ENCODE data around the gene WDR86. TPM values are rescaled to one million over a fixed set of nuclear protein-coding genes. Genes with fewer than 3 reads are reported as not detected.

Gene WDR86
- polyA plus RNA-seq, 1 donor (not counting 4 experiments of a cell fraction or from before 2014, with no cell fraction given), result not detected

DNA sequence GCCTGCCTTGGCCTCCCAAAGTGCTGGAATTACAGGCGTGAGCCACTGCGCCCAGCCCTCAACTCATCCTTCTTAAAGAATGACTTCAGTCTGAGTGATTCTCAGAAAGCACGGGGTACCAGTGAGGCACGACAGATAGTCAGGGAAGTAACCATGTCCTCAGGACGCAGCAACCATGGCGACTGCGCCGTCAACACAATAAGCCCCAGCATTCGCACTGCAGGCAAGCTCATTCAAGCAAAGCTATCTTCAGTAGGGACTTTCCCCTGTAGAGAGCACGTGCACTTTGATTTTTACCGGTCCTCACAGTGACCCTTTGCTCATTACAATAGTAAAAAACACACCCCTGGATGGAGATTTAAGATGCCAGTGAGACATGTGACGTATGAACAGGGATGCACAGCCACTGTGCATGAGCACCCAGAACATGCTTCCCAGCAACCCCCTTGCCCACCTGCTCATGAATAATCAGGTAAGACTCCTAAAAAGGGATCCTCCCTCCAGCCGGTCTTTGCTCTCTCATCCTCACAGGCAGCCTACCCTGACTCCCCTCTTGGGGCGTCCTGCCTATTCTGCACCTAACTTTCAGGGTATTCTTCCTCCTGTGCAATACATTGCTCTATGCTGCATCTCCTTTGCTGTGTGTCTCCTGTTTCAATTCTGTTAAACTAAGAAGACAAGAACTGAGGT lies 9.1 kb downstream of the WDR86 start:
- H3K9me3 ChIP-seq (ENCODE audit: control insufficient read depth, low read depth, low read length), result no peaks in the 10 kb centered on the region
- no peaks in the 10 kb centered on the region for H3K79me2 ChIP-seq (ENCODE audit: control insufficient read depth, insufficient read depth, low read length)
- DNase-seq (ENCODE audit: low read depth, low spot score) (no peak), FAIRE-seq (no peak)
- H2AFZ ChIP-seq (ENCODE audit: control insufficient read depth, low read length), result no peak overlapping the region
- TF ChIP-seq, protein P1, sequence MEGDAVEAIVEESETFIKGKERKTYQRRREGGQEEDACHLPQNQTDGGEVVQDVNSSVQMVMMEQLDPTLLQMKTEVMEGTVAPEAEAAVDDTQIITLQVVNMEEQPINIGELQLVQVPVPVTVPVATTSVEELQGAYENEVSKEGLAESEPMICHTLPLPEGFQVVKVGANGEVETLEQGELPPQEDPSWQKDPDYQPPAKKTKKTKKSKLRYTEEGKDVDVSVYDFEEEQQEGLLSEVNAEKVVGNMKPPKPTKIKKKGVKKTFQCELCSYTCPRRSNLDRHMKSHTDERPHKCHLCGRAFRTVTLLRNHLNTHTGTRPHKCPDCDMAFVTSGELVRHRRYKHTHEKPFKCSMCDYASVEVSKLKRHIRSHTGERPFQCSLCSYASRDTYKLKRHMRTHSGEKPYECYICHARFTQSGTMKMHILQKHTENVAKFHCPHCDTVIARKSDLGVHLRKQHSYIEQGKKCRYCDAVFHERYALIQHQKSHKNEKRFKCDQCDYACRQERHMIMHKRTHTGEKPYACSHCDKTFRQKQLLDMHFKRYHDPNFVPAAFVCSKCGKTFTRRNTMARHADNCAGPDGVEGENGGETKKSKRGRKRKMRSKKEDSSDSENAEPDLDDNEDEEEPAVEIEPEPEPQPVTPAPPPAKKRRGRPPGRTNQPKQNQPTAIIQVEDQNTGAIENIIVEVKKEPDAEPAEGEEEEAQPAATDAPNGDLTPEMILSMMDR (optimal IDR thresholded peaks at IDR 0.05 in 1 of 3, IDR thresholded peaks at IDR 0.05 in 1 of 3, conservative IDR thresholded peaks at IDR 0.05 in 1 of 3; ENCODE audit: extremely low read depth in 1 of 3, insufficient read depth in 2 of 3, low read length in 3 of 3), result no peak
- no peak for TF ChIP-seq EZH2 (IDR thresholded peaks at IDR 0.05; ENCODE audit: low read length)
- H3K9ac ChIP-seq (ENCODE audit: control insufficient read depth, extremely low read depth, insufficient read depth, low read length), result no peak overlapping the region
- H3K4me3 ChIP-seq (ENCODE audit: control insufficient read depth in 2 of 3, extremely low read depth in 1 of 3, insufficient read depth in 2 of 3, low read depth in 1 of 3, low read length in 3 of 3), result no peak overlapping the region
- no peak overlapping the region for H3K4me2 ChIP-seq (ENCODE audit: control insufficient read depth, extremely low read depth, insufficient read depth, low read depth, low read length)
- dilution Hi-C loops (cut with MboI; ENCODE audit: extremely low pct_ligation_motif_present, low sequenced_read_pairs), result no loop called here
- peaks cover 5% of the 10 kb centered on the region for H3K27me3 ChIP-seq (ENCODE audit: control insufficient read depth, extremely low read depth, insufficient read depth, low read length)
- no peak overlapping the region for H3K27ac ChIP-seq (ENCODE audit: control insufficient read depth, insufficient read depth, low read length)
- no peaks in the 10 kb centered on the region for H3K36me3 ChIP-seq (ENCODE audit: control insufficient read depth in 2 of 2, extremely low read depth in 1 of 2, insufficient read depth in 2 of 2, low read length in 2 of 2)
- H4K20me1 ChIP-seq (ENCODE audit: control insufficient read depth, extremely low read depth, insufficient read depth, low read length), result no peaks in the 10 kb centered on the region
- H3K9me1 ChIP-seq (ENCODE audit: control insufficient read depth, extremely low read depth, insufficient read depth, low read length), result no peaks in the 10 kb centered on the region
- H3K4me1 ChIP-seq (ENCODE audit: control insufficient read depth, extremely low read depth, insufficient read depth, low read length), result peaks cover 3% of the 10 kb centered on the region

DNA sequence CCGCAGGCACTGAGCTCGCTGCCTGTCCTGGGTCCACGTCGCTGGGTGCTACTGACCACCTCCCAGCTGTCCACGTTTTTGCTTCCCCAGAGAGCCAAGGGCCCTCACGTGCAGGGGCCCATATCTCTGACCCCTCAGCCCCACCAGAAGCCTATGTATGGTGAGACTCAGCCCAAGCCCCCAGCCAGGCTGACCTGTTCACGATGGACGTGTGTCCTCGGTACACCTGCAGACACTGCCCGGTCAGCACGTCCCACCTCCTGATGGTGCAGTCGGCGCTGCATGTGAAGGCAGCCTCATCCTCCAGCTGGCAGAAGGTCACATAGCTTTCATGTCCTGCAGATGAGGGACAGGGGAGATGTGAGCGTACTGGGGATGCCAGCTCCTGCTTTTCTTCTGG lies 9.9 kb downstream of the WDR86 start:
- H3K79me2 ChIP-seq (ENCODE audit: control insufficient read depth, insufficient read depth, low read length), result no peaks in the 10 kb centered on the region
- no peak overlapping the region for H3K4me3 ChIP-seq (ENCODE audit: control insufficient read depth in 2 of 3, extremely low read depth in 1 of 3, insufficient read depth in 2 of 3, low read depth in 1 of 3, low read length in 3 of 3)
- FAIRE-seq, result no peak

More for the DNA sequence above, 9.9 kb downstream of the WDR86 start:
- Histone ChIP-seq H4K20me1 (ENCODE audit: control insufficient read depth, extremely low read depth, insufficient read depth, low read length) (no peaks in the 10 kb centered on the region), H3K36me3 (ENCODE audit: control insufficient read depth in 2 of 2, extremely low read depth in 1 of 2, insufficient read depth in 2 of 2, low read length in 2 of 2) (no peaks in the 10 kb centered on the region), H3K27me3 (ENCODE audit: control insufficient read depth, extremely low read depth, insufficient read depth, low read length) (peaks cover 8% of the 10 kb centered on the region), H3K9me3 (ENCODE audit: control insufficient read depth, low read depth, low read length) (no peaks in the 10 kb centered on the region), H3K9me1 (ENCODE audit: control insufficient read depth, extremely low read depth, insufficient read depth, low read length) (no peaks in the 10 kb centered on the region), H3K9ac (ENCODE audit: control insufficient read depth, extremely low read depth, insufficient read depth, low read length) (no peak overlapping the region), H3K27ac (ENCODE audit: control insufficient read depth, insufficient read depth, low read length) (no peak overlapping the region), H3K4me2 (ENCODE audit: control insufficient read depth, extremely low read depth, insufficient read depth, low read depth, low read length) (no peak overlapping the region), H2AFZ (ENCODE audit: control insufficient read depth, low read length) (no peak overlapping the region), H3K4me1 (ENCODE audit: control insufficient read depth, extremely low read depth, insufficient read depth, low read length) (peaks cover 3% of the 10 kb centered on the region)
- no peak for DNase-seq (ENCODE audit: low read depth, low spot score)
- TF ChIP-seq, protein P1 (optimal IDR thresholded peaks at IDR 0.05 in 1 of 3, IDR thresholded peaks at IDR 0.05 in 1 of 3, conservative IDR thresholded peaks at IDR 0.05 in 1 of 3; ENCODE audit: extremely low read depth in 1 of 3, insufficient read depth in 2 of 3, low read length in 3 of 3), result no peak
- no peak for TF ChIP-seq EZH2 (IDR thresholded peaks at IDR 0.05; ENCODE audit: low read length)
- dilution Hi-C loops (cut with MboI; ENCODE audit: extremely low pct_ligation_motif_present, low sequenced_read_pairs), result no loop called here
